Esophagus squamous epithelium (tissue), 4 donors: ENCODE results near the gene GRIK4.

Experiments
- POLR2A ChIP-seq, 4 donors: fragments of 450-650 bp; IDR thresholded peaks; one replicate each; pipeline ENCODE4 v1.6.1; 2017; ENCODE audit warnings: antibody characterized with exemption in 4 of 4, mild to moderate bottlenecking in 4 of 4, moderate library complexity in 3 of 4
- TF ChIP-seq, protein P1 (sequence below), 6 experiments: fragments of 450-650 bp in 4 of 6; fragments of 200-600 bp in 2 of 6; sonication (generic) in 2 of 6; IDR thresholded peaks; one replicate each; pipeline ENCODE4 v1.5.1; 2016 to 2019; ENCODE audit warnings: antibody characterized with exemption in 6 of 6, mild to moderate bottlenecking in 4 of 6, moderate library complexity in 4 of 6

GRCh38 chr11:120555433-120555773, 43.9 kb downstream of the GRIK4 start:
- TF ChIP-seq, protein P1, sequence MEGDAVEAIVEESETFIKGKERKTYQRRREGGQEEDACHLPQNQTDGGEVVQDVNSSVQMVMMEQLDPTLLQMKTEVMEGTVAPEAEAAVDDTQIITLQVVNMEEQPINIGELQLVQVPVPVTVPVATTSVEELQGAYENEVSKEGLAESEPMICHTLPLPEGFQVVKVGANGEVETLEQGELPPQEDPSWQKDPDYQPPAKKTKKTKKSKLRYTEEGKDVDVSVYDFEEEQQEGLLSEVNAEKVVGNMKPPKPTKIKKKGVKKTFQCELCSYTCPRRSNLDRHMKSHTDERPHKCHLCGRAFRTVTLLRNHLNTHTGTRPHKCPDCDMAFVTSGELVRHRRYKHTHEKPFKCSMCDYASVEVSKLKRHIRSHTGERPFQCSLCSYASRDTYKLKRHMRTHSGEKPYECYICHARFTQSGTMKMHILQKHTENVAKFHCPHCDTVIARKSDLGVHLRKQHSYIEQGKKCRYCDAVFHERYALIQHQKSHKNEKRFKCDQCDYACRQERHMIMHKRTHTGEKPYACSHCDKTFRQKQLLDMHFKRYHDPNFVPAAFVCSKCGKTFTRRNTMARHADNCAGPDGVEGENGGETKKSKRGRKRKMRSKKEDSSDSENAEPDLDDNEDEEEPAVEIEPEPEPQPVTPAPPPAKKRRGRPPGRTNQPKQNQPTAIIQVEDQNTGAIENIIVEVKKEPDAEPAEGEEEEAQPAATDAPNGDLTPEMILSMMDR (IDR thresholded peaks at IDR 0.05): no peak
- no peak for TF ChIP-seq POLR2A (IDR thresholded peaks at IDR 0.05)
